Renal cortex interstitium (tissue), 11 donors: ENCODE data around the gene BMP2. TPM values are rescaled to one million over a fixed set of nuclear protein-coding genes. Genes with fewer than 3 reads are reported as not detected.

ENCODE experiments used
- DNase-seq, 11 donors: peaks; one replicate each; pipeline ENCODE4 v3.0.0-alpha.2; 2013; ENCODE audit warnings: low read depth in 9 of 11, low spot score in 4 of 11; ENCODE audit errors: extremely low read depth in 1 of 11
- polyA plus RNA-seq, 3 donors: library from polyadenylated mRNA; unstranded; fragments of 120-200 nt; gene quantifications; one replicate each; pipeline ENCODE4 v1.2.1, GENCODE V29; 2013; ENCODE audit not compliant: insufficient read length in 3 of 3

Gene BMP2
- polyA plus RNA-seq, 3 donors: 16.0 to 20.7 (median 16.6) TPM

DNA sequence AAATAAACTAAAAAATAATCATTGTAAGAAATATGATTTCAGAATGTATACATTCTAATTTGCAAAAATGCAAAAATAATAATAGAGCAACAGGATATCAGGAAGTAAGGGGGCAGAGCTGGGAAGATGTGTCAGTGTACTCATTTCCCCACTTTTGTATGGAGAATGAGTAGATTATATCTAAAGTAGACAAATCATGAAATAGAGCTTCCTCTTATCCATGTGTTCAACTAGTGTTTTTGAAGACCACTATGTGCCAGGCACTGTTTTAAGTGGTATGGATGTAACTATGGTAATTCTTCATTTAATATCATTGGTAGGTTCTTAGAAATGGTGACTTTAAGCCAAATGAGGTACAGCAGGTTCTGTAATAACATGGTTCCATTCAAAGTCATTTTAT is 17.0 kb upstream of the BMP2 start:
- DNase-seq: no peak

DNA sequence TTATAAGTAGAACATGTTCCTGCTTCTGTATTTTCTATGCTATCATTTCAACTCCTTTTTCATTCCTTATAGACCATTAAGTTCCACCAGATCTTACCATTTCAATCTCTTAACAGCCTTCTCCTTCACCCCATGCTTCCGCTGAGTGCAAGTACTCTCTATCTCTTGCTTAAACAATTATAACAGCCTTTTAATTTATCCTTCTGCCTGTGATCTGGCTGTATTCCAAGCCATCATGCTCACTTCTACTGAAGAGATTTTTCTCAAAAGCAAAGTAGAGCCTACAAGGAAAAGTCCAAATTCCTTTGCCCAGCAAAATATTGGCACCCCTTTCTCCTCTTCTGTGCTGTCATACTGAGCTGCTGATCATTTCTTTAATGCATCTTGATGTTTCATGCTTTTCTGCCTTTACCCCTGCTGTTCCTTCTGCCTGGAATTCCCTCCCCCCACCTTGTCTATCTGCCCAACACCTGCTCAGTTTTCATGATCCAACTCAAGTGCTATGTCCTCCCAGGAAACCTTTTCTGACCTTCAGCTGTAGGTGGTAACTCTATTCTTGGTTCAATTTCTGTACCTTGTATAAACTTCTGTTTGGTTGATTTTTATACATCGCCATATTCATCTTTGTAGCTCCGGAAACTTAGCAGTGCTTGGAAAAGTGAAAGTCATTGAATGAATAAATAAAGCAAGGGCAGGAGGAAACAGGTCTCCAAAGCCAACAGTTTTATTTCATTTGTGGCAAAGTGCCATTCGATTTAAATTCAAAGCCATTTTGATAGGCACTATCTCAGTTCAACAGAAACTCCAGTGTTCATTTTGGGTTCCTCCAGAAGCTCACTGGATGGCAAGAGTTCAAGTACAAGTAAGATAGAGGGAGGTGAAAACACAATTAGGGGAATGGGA is 10.5 kb upstream of the BMP2 start:
- no peak for DNase-seq

DNA sequence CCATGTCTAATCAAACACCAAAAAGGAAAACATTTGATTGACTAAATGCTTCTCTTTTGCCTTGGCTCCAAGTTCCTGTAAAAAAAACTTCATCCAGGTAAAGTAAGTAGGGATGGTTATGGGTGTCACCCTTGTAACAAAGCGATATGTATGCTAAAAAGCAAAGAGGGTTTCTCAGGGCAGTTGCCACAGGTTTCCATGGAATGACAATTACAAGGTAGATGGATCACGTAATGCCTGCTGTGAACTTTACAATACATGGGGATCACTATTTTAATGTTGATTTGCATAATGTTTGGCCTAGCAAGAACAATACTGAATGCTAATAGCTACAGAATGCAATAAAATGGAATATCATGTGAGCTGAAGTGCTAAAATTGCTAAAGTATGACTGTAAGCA is 2.9 kb upstream of the BMP2 start:
- DNase-seq: no peak

DNA sequence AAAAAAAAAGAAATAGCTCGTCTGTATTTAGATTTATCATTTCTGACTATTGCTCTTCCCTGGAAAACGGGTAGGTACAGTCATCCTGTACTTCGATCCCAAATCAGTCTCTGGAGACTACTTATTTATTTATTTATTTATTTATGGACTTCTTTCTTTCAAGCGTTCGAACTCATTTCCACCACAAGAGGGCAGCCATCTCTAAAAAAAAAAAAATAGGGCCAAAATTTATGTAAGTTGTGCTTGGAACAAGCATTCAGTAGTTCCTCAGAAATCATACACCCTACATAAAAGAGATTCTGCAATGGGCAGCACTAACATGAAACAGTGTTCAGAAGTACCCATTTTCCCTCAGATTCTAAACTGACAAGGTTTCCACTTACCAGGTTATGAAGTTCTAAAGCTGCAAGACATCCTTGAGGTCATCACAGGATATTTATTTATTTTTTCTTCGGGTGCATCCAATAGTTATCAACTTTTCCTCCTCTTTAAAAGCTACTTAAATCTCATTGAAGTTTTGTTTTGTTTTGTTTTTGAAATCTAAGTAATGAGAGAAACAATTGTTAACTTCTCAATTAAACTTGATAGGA is 1.9 kb upstream of the BMP2 start:
- DNase-seq: peak in 7 of 11 donors; percentile 46 to 77 (median 54)

DNA sequence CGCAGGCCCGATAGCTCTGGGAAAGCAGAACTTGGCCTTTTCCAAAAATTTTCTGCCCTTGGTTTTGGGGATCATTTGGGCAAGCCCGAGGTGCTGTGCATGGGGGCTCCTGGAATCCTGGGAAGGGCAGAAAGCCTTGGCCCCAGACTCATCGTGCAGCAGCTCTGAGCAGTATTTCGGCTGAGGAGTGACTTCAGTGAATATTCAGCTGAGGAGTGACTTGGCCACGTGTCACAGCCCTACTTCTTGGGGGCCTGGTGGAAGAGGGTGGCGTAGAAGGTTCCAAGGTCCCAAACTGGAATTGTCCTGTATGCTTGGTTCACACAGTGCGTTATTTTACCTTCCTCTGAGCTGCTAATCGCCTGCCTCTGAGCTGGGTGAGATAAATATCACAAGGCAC is 1.1 kb upstream of the BMP2 start:
- no peak for DNase-seq

DNA sequence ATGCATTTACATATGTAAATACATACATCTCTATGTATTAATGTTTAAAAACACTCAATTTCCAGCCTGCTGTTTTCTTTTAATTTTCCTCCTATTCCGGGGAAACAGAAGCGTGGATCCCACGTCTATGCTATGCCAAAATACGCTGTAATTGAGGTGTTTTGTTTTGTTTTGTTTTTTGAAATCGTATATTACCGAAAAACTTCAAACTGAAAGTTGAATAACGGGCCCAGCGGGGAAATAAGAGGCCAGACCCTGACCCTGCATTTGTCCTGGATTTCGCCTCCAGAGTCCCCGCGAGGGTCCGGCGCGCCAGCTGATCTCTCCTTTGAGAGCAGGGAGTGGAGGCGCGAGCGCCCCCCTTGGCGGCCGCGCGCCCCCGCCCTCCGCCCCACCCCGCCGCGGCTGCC is 355 bp upstream of the BMP2 start:
- no peak for DNase-seq

DNA sequence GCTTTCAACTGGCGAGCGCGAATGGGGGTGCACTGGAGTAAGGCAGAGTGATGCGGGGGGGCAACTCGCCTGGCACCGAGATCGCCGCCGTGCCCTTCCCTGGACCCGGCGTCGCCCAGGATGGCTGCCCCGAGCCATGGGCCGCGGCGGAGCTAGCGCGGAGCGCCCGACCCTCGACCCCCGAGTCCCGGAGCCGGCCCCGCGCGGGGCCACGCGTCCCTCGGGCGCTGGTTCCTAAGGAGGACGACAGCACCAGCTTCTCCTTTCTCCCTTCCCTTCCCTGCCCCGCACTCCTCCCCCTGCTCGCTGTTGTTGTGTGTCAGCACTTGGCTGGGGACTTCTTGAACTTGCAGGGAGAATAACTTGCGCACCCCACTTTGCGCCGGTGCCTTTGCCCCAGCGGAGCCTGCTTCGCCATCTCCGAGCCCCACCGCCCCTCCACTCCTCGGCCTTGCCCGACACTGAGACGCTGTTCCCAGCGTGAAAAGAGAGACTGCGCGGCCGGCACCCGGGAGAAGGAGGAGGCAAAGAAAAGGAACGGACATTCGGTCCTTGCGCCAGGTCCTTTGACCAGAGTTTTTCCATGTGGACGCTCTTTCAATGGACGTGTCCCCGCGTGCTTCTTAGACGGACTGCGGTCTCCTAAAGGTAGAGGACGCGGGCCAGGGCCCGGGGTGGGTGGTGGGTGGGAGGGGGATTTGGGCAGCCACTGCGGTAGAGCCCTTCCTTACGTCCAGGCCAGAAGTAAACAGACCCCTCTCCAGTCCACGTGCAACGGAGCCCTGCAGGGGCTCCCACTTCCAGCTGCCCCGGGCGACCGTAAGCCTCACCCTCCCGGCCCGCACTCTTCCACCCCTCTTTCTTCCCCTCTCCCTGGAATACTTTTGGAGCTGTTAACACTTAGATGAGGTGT is 998 bp downstream of the BMP2 start:
- peak in 4 of 11 donors; percentile 11 to 40 (median 27) for DNase-seq

DNA sequence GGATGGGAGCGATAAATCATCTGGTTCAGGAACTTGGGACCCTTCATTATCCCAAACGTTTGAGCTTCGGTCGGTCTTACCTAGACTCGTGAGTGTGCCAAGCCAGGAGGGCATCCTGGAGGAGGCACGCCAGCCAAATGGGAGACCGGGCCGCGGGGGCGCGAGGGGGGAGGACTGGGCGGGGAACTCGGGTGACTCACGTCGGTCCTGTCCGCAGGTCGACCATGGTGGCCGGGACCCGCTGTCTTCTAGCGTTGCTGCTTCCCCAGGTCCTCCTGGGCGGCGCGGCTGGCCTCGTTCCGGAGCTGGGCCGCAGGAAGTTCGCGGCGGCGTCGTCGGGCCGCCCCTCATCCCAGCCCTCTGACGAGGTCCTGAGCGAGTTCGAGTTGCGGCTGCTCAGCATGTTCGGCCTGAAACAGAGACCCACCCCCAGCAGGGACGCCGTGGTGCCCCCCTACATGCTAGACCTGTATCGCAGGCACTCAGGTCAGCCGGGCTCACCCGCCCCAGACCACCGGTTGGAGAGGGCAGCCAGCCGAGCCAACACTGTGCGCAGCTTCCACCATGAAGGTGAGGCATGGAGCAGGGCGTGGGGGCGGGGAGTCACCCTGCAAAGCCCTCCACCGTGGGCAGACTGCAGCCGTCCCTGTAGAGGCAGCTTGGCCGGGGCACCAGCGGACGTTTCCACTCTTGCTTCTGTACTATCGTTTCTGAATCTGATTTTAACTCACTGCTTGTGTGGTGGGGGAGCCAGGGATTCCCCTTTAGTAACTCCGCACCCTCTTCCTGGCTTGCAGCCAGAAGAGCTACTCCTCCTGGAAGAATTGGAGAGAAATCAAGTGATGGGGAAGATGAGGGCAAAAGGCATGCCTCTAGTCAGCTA is 2.7 kb downstream of the BMP2 start:
- peak in 4 of 11 donors; percentile 8 to 43 (median 12) for DNase-seq

DNA sequence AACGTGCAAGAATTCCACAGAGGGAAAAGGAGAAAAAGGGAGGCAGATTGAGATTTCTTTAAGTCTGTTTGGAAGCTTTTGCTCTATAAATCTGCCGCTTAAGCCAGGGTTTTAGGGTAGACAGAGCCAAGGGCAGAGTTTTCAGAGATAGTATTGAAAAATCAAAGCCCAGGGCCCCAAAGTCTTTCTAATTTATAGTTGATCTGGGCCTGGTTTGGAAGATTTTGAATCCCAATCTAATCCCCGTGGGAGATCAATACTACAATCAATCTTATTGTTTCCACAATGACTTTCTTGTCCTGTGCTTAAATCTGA is 3.3 kb downstream of the BMP2 start:
- DNase-seq: no peak

DNA sequence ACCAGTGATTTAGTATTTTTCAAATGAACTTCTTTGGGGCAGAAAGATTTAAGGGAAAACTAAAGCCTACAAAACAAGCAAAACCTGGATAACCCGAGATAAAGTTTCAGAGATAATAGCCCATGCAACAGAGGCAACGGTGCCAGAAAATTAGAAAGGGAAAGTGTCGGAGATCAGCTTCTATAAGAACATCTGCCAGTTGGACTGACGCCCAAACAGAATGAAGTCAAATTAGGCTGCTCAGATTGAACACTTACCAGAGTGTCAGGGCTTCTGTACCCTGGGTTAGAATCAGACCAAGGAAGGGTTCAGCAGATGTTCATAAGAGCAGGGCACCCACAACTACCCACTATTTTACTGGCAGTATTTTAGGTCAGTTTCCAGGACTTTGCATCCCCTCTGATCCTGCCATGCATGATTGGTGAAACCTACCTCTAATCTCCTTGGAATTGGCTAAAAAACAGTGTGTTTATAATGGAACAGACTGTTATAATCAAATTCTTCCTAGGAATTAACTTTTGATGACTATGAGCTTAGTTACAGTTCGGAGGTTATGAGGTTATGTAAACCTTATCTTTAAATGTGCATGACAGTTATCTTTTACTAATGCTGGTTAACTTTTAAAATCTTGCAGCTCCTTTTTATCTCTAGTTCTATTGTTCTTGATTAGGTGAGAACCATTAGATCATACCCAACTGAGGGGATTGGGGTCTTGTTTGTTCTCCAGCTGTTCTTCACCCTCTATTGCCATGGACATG is 13.1 kb downstream of the BMP2 start:
- DNase-seq: no peak

DNA sequence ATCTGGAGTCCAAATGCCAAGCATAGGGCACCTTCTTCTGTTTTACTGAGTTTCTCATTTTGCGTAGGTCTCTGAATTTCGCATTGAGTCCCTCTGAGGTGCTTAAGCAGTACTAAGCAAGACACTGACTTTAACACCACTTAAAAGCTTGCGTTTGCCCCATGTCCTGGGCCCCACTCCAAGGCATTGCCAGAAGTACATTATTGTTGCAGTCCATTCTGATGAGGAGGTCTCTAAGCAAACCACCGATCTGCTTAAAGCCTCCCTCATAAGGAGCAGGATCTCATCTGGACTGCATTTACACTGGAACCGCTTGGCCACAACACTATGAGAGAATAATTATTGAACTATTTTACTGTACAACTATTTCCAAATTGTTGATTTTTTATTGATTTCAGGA is 16.3 kb downstream of the BMP2 start:
- DNase-seq: no peak

DNA sequence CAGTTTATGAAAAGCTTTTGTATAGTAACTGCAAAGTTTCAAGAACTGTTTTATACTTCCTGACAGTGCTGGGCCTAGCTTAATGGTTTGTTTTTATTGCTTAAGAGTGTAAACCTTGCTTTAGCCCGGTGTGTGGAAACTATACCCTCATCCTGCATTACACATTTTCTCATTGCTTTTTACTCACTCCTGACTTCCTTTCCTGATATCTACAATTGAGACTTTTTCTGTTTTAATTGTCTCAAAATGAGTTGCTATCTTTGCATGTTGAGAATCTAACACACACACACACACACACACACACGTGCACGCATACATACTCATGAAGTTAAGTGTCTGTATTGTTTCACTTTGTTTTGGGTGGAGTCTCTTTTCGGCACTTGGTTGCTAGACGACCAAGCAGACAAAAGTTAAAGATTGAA is 16.7 kb downstream of the BMP2 start:
- peak in 1 of 11 donors; percentile 12 for DNase-seq

DNA sequence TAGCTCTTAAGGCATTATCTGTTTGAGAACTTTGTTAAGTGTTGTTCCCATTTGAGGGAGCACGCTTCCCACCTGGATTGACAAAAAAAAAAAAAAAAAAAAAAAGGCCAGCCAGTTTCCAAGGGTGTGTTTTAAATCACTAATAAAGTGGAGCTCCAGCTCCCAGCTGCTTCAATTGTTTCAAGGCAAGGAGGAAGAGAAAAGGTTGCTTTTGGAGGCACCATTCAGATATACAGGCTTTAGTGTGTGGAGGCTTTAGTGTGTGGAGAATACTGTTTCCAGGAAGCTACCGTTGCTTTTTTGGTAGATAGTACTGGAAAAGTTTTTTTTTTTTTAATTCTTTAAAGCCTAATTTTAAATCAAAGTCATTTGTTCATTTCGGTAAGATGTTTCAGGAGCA is 17.3 kb downstream of the BMP2 start:
- DNase-seq: no peak

DNA sequence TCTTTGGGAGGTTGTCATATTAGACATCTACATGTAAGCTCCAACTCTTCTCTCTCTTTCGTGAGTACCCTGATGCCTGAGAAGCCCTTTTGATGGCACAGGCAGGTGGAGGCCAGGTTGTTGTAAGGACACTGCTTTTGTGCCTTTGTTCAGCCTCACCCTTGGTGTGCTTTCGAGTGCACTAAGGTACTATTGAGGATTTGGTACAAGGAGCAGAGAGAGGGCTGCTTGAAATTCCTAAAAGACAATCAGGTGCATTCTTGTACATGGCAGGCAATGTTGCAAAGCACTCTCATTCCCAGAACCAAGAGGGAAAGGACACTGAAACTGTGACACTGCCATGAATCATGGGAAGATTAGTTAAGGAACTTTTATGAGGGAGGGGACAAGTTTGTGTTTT is 19.1 kb downstream of the BMP2 start:
- DNase-seq: no peak

DNA sequence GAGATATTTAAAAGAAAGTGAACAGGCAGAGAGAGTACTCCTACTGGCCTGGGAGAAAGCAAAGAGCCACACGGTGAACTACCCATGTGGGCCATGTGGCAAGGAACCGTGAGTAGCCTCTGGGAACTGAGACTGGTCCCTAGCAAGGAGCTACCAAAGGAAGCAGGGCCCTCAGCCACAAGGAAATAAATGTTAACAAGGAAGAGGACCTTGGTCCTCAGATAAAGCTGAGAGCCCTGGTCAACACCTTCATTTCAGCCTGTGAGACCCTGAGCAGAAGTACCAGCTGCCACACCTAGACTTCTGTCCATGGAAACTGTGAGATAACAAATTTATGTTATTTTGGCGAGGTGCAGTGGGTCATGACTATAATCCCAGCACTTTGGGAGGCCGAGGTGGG is 25.3 kb downstream of the BMP2 start:
- DNase-seq: no peak

DNA sequence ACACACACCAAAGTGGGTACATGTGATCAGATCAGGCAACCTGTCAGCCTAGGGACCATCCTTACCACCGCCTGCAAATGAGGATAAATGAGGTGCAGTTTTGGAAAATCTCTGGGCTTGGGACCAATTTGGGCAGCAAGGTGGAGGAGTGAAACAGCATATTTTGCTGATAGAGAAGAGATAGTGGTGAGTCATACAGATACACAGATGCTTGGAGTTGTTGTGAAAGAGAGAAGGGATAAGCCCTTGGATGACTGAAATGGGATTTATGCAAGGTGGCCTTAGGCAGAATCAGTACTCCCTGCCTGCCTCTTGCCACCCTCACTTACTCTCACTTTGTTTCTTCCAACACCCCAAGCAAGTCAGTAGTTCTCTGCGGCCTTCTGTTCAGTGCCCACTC is 34.7 kb downstream of the BMP2 start:
- DNase-seq: no peak

DNA sequence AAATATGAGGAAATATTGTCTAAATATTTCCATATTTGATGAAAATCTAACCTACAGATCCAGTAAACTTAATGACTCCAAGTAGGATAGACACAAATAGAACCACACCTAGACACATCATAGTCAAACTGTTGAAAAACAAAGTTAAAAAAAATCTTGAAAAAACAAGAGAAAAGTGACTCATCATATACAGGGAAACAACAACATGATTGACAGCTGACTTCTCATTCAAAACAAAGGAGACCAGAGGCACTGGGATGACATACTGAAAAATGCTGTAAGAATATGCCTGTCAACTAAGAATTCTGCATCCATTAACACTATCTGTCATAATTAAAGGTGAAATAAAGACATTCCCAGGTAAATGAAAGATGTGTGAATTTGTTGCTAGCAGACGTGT is 38.8 kb downstream of the BMP2 start:
- no peak for DNase-seq
